NCI-H1436 (cell line): Measurements from ENCODE around the gene USP28.
"Not testable (repeated sequence)": the region's sequence is repeated elsewhere in the genome, so short reads cannot be mapped to it uniquely, and the experiment has no call there.

Experiments used
- DNase-seq: peaks from one replicate; lab custom pipeline; 2025; lab: John Stamatoyannopoulos, UW

USP28 gene

GRCh38 chr11:113773092-113773415, 102.3 kb downstream of the USP28 start:
- DNase-seq, result no peak

- no peak for DNase-seq
Measured at GRCh38 chr11:113771964-113772363, 103.4 kb downstream of the USP28 start.

DNA sequence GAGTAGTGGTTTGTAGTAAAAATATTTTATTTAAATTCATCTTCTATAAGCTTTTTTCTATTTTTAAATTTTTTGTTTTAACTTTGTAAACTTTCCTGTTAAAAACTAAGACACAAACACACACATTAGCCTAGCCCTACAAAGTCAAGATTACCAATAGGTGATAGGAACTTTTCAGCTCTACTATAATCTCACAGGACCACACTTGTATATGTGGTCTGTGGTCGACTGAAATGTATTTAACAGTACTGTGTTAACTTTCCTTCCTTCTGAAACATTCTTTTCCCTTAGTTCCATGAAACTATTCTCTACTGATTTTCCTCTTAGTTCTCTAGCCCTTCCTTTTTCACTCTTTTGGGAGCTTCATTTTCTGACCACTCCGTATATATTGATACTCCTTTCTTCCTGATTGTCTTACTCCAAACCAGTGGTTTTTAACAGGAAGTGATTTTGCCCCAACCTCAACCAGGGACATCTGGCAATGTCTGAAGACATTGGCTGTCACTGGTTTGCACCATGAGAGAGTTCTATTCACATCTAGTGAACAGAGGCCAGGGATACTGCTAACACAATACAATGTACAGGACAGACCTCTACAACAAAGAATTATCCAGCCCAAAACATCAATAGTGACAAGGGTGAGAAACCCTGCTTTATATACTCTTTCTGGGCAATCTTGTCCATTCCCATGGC, 110.7 kb downstream of the USP28 start:
- DNase-seq, result no peak

DNA sequence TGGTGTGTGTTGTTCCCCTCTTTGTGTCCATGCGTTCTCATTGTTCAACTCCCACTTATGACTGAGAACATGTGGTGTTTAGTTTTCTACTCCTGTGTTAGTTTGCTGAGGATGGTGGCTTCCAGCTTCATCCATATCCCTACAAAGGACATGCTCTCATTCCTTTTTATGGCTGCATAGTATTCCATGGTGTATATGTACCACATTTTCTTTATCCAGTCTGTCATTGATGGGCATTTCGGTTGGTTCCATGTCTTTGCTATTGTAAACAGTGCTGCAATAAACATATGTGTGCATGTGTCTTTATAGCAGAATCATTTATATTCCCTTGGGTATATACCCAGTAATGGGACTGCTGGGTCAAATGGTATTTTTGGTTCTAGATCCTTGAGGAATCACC, 112.3 kb downstream of the USP28 start:
- DNase-seq, result not testable (repeated sequence)

DNA sequence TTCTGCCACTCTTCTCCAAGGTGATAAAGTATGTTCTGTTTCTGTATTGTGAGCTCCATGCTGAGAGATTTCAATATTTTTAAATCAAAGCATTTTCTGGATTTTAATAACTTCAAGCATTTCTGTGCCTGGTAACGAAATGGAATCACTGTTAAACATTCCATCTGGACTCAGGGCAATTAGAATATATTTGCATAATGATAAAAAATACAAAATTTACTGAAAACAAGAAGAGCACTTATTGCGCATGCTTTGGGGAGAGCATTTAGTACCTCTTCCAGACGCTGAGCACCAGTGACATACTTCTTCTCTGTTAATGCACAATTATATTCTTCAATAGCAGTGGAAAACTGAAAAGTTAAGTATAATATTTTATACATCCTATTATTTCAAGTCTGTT, 115.1 kb downstream of the USP28 start:
- no peak for DNase-seq

GRCh38 chr11:113752932-113753331, 122.4 kb downstream of the USP28 start:
- DNase-seq, result no peak
